NCI-H2171 treated with DMSO at 0.1 percent for 48 hours (cell line): ENCODE results near the gene APLP2.
"Not testable (repeated sequence)": the region's sequence is repeated elsewhere in the genome, so short reads cannot be mapped to it uniquely, and the experiment has no call there.

Source experiments
- DNase-seq: peaks from one replicate; lab custom pipeline; 2025; lab: John Stamatoyannopoulos, UW

Gene APLP2

DNA sequence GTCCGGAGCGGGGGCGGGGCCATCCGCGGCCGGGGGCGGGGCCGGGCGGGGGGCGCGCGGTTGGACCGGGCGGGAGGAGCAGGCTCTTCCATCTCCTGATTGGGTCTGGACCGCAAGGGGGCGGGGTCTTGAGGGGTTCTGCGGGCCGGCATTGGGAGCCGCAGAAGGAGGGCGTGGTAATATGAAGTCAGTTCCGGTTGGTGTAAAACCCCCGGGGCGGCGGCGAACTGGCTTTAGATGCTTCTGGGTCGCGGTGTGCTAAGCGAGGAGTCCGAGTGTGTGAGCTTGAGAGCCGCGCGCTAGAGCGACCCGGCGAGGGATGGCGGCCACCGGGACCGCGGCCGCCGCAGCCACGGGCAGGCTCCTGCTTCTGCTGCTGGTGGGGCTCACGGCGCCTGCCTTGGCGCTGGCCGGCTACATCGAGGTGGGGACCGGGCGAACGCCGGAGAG, at the start of gene APLP2:
TSS of gene APLP2 (plus strand) at position 236 of the 450 bp plus-strand sequence. CDS start at position 320, 84 bp downstream.
- DNase-seq, result peak; percentile 92

DNA sequence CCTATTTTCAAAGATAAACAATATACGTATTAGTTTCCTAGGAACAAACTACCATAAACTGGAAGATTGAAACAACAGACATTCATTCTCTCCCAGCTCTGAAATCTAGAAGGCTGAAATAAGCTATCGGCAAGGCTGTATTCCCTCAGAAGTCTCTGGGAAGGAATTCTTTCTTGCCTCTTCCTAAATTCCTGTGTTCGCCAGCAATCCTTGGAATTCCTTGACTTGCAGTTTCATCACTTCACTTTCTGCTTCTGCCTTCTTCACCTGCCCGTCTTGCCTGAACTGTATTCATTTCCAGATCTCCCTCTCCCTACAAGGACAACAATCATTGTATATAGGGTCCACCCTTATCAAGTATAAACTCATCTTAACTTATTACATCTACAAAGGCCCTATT, 49.4 kb upstream of the APLP2 start:
- DNase-seq, result no peak

DNA sequence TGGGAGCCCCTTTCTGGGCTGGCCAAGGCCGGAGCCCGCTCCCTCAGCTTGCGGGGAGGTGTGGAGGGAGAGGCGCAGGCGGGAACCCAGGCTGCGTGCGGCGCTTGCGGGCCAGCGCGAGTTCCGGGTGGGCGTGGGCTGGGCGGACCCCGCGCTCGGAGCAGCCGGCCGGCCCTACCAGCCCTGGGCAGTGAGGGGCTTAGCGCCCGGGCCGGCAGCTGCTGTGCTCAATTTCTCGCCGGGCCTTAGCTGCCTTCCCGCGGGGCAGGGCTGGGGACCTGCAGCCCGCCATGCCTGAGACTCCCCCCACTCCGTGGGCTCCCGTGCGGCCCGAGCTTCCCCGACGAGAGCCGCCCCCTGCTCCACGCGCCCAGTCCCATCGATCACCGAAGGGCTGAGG, 48.1 kb upstream of the APLP2 start:
- DNase-seq, result not testable (repeated sequence)

DNA sequence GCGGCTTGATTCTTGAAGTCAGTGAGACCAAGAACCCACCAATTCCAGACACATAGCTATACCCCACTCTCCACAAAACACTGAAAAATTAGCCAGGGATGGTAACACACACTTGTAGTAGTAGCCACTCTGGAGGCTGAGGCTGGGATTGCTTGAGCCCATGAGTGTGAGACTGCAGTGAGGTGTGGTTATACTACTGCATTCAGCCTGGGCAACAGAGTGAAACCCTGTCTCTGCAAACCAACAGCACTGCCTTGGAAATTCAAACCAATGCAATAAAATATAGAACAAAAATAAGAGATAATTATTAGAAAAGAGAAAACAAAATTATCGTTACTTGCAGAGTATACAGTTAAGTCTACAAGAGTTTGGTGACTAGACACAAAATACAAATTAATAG, 46.9 kb upstream of the APLP2 start:
- no peak for DNase-seq

DNA sequence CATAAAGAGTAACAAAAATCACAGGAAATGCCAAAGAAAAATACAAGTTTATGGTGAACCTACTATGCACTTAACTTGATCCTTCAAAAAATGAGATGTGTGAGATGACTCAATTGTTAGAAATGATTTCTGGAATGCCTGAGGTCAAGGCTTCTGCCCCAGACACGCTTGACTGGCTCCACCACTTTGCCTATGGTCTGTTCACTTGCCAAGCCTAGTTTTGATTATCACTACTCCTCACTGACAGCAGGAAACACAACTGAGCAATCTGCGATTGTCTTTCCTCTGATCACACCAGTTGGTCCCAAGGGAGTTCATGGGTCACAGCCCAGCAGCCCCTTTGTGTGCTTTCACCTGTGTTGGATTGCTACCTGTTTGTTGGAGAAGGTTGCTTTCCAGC, 46.5 kb upstream of the APLP2 start:
- peak; percentile 5 for DNase-seq

DNA sequence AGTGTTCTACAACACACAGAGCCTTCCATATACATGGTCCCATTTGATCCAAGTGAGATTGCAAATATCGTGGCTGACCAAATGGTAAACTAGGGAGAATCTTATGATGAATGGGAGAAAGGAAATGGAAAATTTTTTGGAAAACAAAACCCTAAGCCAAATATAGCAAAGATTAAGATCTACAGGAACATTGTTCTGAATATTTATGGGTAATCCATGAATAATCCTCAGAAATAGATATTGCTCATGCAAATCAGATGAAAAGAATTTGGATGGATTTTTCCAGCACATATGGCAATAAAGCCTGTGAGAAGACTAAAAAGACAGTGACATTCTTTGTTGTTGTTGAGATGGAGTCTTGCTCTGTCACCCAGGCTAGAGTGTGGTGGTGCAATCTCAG, 45.3 kb upstream of the APLP2 start:
- no peak for DNase-seq

DNA sequence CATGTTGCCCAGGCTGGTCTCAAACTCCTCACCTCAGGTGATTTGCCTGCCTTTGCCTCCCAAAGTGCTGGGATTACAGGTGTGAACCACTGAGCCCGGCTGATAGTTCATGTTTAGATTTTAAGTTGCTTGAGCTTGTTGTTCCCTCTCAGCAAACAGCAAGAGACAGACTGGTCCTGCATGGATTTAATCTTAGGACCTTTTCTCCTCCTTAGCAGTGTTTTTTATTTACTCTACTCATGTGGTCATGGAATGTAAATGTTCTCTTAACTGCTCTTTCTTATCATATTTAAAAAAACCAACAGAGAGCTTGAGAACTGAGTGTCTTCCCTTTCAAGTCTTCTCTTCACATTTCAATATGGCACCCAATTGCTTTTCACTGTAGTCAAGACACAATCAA, 44.3 kb upstream of the APLP2 start:
- DNase-seq, result no peak

DNA sequence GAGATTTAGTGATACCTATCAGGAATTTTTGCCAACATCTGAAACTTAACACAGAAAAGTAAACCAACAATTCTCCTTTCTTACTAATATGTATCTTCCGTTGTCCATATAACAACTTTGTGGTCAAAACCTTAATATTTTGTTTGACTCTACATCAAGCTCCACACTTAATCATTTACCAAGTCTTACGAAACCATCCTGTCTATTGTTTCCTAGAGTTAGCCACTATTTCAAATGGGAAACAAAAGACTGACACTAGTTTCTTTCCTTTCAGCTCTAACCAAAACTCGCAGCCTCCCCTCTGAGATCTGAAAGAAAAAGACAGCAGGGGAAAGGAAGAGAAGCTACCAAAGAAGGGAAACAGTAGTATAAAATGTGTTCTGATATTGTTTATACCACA, 40.6 kb upstream of the APLP2 start:
- no peak for DNase-seq

DNA sequence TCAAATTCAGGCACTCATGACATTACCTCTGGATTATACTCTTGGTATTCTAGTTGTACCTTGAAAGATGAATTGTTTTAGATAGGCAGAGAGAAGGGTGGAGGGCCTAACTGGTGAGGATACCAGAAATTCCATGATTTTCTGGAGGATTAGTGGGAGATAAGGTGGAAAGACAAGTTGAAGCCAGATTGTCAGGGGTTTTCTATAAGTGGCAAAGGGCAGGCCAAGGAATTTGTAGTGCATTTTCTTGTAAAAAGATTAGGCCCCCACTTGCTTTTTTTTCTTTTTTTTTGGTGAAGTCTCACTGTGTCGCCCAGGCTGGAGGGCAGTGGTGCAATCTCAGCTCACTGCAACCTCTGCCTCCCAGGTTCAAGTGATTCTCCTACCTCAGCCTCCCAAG, 38.6 kb upstream of the APLP2 start:
- DNase-seq, result no peak

DNA sequence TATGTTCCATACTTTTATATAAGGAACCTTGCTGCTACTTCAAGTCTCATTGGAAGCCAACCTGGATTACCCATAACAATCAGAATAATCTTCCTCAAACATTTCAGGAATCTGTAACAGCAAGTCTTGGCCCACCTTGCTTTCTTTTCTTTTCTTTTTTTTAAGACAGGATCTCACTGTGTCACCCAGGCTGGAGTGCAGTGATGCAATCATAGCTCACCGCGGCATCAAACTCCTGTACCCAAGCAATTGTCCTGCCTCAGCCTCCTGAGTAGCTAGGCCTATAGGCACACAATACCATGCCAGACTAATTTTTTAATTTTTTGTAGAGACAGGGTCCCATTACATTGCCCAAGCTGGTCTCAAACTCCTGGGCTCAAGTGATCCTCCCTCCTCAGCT, 37.7 kb upstream of the APLP2 start:
- DNase-seq, result no peak

DNA sequence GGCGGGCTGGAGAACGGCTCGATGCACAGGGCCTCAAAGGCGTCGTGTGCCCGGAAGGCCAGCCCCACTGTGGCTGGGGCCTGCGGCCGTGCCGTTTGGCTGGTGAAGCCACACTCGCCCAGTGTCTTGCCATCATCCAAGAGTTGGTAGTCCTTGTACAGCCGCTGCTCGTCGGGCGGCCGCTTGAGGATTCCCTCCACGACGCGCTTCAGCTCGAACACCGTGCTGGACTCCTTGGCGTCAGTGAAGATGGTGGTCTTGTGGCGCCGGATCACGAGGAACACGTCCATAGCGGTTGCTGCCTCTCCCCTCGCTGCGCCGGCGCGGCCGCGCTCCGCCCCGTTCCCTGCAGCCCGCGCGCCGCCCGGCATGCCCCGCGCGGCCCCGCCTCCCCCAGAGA, 36.8 kb upstream of the APLP2 start:
- DNase-seq, result no peak

DNA sequence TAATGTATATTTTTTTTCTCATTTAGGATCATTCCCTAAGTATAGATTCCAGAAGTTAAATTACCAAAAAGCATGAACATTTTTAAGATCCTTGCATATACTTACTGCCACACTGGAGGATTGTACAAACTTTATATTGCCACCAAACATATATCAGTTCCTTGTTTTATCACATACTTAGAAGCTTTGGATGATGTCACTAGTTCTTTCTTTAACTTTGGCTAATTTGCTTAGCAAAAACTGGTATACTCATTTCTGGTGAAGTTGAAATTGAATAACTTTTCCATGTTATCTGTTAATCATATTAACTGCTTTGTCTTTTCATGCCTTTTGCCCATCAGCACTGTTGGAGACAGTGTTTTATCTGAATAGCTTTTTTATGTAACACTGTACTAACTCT, 35.5 kb upstream of the APLP2 start:
- no peak for DNase-seq

DNA sequence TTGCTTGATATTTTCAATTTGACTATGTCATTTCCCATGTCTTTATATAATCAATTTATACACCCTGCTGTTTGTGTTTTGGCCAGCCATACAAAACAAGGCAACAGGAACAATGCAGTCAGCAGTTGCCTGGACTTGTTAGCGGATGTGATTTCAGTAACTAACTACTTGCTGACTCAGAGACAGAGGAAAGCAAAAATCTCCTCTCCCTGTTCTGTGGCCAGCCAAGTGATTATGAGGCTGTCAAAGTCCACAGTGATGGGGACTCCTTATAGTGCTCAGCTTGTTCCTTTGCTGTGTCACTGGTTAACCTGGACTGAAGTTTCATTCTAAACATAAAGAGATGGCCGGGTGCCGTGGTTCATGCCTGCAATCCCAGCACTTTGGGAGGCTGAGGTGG, 32.6 kb upstream of the APLP2 start:
- no peak for DNase-seq

DNA sequence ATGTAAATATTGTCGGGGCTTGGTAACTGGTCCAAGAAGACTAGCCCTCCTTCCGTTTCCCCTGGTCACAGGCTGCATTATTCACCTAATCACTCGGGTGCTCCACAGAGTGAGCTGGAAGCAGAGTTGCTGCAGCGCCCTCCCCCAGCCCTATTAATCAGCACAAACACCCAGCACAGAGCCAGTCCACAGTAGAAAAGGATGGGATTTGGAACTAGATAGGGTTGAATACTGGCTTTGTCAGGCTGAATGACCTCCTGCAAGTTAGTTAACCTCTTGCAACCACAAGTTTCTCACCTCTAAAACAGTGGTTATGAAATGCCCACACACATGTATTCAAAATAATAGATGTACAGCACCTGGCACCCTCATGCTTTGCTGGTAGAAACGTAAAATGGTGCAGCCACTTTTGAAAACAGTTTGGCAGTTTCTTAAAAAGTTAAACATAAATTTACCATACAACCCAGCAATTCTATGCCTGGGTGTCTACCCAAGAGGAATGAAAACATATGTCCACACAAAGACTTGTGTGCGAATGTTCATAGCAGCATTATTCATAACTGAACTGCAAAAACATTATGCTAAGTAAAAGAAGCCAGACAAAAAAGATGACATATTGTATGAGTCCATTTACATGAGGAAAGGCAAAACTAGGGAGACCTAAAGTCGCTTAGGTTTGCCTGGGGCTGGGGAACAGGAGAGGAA, 31.7 kb upstream of the APLP2 start:
- DNase-seq, result no peak

DNA sequence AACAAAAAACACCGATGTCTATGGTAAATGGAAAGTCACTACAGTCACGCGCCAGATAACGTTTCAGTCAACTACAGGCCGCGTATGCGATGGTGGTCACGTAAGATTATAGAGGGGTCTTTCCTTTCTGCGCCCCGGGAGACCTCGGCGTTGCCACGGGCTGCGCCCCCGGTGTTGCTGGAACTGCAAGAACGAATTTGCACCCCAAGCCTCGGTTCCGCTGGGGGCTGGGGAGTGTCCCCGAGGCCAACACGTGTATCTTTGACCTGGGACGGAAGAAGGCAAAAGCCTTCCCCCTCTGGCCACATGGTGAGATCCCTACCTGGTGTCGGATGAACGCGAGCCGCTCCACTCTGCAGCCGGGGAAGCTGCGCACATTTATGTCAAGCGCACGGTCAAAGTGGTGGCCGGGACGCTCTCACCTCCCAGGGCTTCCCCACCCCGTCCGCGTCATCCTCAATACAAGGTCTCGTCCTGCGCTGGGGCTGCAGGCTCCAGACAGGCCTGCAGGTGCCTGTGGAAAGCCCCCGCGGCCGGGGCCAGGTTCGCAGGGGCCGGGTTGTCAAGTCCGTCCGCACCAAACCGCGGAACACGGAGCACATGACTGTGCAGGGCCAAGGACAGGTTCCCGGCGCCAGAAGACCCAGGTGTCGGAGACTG, 29.3 kb upstream of the APLP2 start:
- DNase-seq, result no peak

DNA sequence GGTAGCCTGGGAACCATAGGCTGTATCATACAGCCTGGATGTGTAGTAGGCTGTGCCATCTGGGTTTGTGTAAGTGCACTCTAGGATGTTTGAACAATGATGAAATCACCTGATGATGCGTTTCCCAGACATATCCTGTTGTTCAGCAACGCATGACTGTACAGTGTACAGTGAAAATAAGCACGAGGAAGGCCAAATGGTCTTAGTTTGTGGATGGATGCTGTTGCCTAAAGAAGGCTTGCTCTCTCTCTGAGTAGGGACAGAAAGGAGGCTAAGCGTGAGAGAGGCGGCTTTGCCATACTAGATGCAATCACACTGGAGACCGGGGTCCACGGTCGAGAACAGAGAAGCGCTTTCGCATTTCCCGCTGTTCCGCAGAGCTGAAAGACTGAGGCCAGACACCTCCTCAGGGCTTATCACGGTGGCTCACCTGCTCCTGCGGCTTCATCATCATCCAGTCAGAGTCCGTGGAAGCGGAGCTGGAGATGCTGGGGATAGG, 27.6 kb upstream of the APLP2 start:
- DNase-seq, result no peak

DNA sequence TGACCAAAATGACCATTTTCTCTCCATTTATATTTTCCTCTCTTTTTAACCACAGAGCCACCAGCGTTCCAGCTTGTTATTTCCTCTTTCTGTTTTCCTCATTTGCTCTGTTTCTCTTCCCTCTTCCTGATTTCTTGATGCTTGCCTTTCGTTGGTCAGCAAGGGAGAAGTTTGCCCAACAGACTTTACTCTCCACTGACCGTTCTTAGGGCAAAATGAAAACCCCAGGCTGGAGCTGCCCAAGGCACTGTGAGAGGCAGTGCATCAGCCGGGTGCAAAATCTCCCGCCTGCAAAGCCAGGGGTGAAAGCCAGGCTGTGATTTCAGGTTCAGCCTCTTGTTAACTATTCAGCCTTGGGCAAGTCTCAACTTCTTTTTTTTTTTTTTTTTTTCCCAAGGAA, 26.1 kb upstream of the APLP2 start:
- DNase-seq, result no peak

DNA sequence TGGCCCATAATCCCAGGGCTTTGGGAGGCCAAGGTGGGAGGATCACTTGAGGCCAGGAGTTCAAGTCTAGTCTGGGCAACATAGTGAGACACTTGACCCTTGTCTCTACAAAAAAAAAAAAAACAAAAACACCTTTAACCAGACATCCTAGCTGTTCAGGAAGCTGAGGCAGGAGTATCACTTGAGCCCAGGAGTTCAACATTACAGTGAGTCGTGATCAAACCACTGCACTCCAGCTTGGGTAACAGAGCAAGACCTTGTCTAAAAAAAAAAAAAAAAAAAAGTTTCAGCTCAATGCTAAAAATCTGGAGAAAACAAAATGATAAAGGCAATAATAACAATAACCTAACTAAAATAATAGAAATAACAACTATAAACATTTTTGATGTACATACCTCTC, 22.6 kb upstream of the APLP2 start:
- DNase-seq, result no peak

DNA sequence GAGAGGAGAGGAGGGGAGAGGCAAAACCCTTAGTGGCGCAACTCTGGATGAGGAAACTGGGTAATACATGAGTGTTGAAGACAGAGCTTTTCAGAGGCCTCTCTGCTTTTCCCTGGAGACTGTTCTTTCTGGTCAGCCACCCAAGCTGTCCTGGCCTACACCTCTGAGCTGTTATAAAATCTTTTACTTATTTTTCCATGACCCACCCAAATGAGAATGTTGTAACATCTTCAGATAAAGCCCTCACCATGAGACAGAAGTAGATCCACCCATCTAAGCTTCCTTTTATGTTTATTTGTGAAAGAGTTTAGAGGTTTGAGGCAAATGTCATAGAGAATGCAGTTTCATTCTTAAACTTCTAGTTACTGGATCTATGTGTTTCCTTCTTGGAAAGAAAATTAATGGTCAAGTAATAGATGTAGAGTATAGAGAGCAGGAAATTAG, 20.3 kb upstream of the APLP2 start:
- no peak for DNase-seq

DNA sequence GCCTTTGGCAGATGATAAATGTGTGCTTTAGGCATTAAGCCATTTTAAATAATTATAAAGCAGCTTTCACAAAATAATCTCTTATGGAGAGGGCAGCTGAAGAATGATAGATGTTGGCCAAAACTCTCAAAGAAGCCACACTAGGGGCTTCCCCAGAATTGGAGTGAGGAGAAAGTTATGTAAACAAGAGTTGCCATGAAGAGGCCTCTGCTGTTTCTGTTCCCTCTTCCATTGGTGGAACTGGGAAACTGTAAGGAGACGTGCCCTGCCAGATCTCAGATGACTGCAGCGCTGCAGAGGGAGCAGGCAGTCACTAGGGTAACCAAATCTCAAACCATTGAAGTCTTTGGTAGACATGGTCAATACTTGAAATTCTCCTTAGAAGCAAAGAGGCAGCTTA, 19.4 kb upstream of the APLP2 start:
- DNase-seq, result no peak

DNA sequence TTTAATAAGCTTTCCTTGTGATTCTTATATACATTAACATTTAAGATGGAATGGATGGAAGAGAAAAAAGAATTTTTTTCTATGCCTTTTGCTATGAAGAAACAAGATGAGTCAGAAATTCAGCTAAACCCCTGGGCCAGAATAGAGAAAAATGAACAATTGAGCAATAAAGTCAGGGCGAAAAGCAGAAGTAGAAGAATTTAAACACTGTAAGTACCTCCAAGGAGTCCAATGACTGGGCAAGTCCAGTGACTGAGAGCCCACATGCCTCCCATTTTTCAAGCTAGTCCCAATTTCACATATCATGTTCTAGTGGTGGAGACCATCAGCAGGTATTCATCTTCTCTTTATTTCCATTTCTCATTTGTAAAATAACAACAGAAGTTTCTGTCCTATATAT, 18.6 kb upstream of the APLP2 start:
- no peak for DNase-seq

DNA sequence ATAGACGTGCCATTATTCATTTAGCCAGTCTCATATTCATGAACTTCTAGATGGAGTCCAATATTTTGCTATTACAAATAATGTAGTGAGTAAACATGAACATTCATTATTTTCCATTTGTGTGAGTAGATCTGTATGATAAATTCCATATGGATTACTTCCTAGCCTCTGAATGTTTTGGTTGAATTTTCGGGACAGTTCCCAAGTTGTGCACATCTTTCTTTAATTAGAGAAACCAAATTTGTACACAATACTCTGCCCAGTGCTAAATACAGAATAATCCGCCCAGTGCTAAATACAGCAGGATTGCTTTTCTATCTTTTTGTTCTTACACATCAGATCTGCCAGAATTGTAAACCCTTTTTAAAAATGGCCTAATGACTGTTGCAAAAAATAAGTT, 17.1 kb upstream of the APLP2 start:
- DNase-seq, result no peak

DNA sequence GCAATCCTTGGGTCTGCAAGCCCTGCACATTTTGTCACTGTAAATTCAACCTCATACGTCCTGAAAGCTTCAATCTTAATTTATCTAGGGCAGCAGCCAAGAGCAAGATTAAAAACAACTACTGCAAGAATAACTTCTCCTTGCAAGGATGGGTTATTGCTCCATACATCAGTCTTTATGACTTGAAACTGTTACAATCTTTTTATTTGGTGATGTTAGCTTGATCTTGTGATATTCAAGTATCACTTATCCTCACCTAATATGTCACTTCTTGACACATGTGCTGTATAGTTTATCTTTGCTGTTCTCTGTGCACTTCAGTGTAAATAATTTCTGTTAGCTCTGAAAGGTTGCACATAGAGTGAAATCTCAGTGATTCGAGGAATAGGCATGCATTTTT, 14.7 kb upstream of the APLP2 start:
- no peak for DNase-seq

DNA sequence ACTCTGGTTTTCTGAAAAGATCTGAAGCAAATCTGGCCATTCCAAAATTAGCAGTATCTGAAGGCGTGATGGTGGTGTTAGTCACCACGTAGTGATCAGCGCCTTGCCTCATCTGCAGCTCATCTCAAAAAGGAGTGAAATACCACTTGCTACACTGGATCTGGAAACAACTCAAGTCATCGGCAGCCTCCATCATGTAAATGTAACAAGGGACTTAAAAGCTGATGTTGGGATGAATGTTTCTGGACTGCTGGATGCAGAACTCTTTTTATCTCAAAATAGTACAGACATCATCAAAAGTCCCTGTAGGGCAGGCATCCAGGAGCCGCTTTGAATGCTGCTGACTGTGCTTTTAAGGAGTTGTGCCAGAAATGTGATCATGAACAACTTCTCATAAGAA, 14.1 kb upstream of the APLP2 start:
- DNase-seq, result no peak
